ENCODE results near the gene TMEM80. TPM values are rescaled to one million over a fixed set of nuclear protein-coding genes. Genes with fewer than 3 reads are reported as not detected.

The TMEM80 gene
- total and polyA plus RNA-seq, 9 of the 15 experiments (the other 6 are each of a cell fraction or from before 2014, with no cell fraction given): 5.1 to 30.1 (median 12.4) TPM

DNA sequence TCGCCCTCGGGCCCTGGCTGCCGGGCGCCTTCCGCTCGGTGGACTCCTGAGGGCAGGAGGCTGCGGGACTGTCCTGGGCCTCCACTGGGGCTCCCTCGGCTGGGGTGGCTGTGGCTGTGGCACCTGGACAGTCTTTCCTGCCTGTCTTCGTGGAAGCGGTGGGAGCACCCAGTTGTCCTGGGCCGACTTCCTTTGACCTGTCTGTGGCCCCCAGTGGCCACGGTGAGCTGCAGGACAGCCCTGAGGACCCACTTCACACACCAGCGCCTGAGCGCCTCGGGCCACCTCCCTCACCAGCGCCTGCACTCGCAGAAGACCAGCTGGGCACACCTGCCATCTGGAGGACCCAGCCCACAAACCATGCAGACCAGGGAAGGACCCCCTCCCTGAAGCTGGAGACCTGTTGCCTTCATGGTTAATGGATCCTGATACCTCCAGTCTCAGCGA is 8.6 kb downstream of the TMEM80 start:
- Histone ChIP-seq H3K36me3 (ENCODE audit: control insufficient read depth, insufficient read depth, low read length) (peaks cover 9% of the 10 kb centered on the region; the same call in 1 of the 3 replicates), H3K4me1 (replicated peaks in 1 of 2; ENCODE audit: control insufficient read depth in 2 of 2, insufficient read depth in 2 of 2, low read length in 2 of 2) (peaks cover 6 to 65% of the 10 kb centered on the region in 2 experiments), H4K20me1 (replicated peaks; ENCODE audit: control insufficient read depth, insufficient read depth, low read length) (no peaks in the 10 kb centered on the region), H3K27ac (ENCODE audit: extremely low read depth, low read depth, low read length) (no peak overlapping the region), H3K9ac (ENCODE audit: insufficient read depth in 1 of 2, low read depth in 2 of 2, low read length in 2 of 2) (peak overlapping the region in 1 of 2 experiments; percentile 74; a peak in 2 of 4 replicates), H3K79me2 (ENCODE audit: control insufficient read depth, insufficient read depth, low read length) (no peaks in the 10 kb centered on the region), H3K4me3 (no peak overlapping the region), H2AFZ (ENCODE audit: low read depth, low read length) (no peak overlapping the region), H3K9me3 (replicated peaks; ENCODE audit: control insufficient read depth, insufficient read depth, low read depth, low read length) (no peaks in the 10 kb centered on the region), H3K4me2 (ENCODE audit: insufficient read depth, low read length) (no peak overlapping the region), H3K27me3 (ENCODE audit: control insufficient read depth in 2 of 2, insufficient read depth in 2 of 2, low read length in 2 of 2) (no peaks in the 10 kb centered on the region), H3K9me1 (ENCODE audit: control insufficient read depth, insufficient read depth, low read length) (no peaks in the 10 kb centered on the region)
- intact Hi-C loops (cut with micrococcal nuclease): no loop called here
- in situ Hi-C loops (cut with MboI): no loop called here
- 86% methylated on average over 14 of the region's 18 CpGs for WGBS (ENCODE audit: insufficient coverage, low coverage, missing lambda C conversion rate)
- CTCF ChIA-PET (ENCODE audit: low intra/inter-chr PET ratio): no interaction called here
- POLR2A ChIA-PET: interaction anchor here (0.7 to 1.5 kb wide), 5 partner anchors 9 to 60 kb away, joined by 3 to 4 read pairs (median 3); partner anchors contain the start of genes DEAF1, TALDO1 and TMEM80
- DNase-seq (ENCODE audit: extremely low read depth in 1 of 4, low spot score in 3 of 4) (no peak), ATAC-seq (no peak), FAIRE-seq (no peak)
- peak; percentile 19 for TF ChIP-seq PCBP1 (IDR thresholded peaks at IDR 0.05; ENCODE audit: low read depth, low read length, poor library complexity, severe bottlenecking)
- TF ChIP-seq BCL6 (CRISPR knock-in tag; IDR thresholded peaks at IDR 0.05): no peak
- TF ChIP-seq, protein P1, sequence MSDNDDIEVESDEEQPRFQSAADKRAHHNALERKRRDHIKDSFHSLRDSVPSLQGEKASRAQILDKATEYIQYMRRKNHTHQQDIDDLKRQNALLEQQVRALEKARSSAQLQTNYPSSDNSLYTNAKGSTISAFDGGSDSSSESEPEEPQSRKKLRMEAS (CRISPR knock-in tag; IDR thresholded peaks at IDR 0.05): no peak
- no peak for TF ChIP-seq RAD51 (IDR thresholded peaks at IDR 0.05; ENCODE audit: borderline replicate concordance, low read depth)
- TF ChIP-seq POLR2AphosphoS5 (IDR thresholded peaks at IDR 0.05; ENCODE audit: control insufficient read depth, insufficient read depth, low read depth, low read length): no peak
- TF ChIP-seq RB1 (IDR thresholded peaks at IDR 0.05; ENCODE audit: low read depth): no peak
- no peak for TF ChIP-seq PHB2 (IDR thresholded peaks at IDR 0.05; ENCODE audit: low read depth)
- TF ChIP-seq PHB (CRISPR knock-in tag; IDR thresholded peaks at IDR 0.05): no peak
- BruUV-seq (replicated peaks): no TSS peak
